Gastrocnemius medialis (tissue), 4 donors: ENCODE data around the gene FAM13A. TPM values are rescaled to one million over a fixed set of nuclear protein-coding genes. Genes with fewer than 3 reads are reported as not detected.
A peak's percentile ranks its signal among the peaks of the same experiment; 100 is the strongest.

Source experiments
- ATAC-seq, 2 donors: fragments of 150-250 bp; one replicate each; pipeline ENCODE4 v1.9.1; 2016
- DNase-seq, 2 donors: peaks; one replicate each; pipeline ENCODE4 v3.0.0-alpha.2; 2019
- H3K27ac ChIP-seq, 4 donors: fragments of 200-600 bp; sonication (generic); 1 replicate in 1 of 4; 2 replicates in 3 of 4; pipeline ENCODE4 v1.5.1; 2016 to 2018; ENCODE audit warnings: mild to moderate bottlenecking in 2 of 4, moderate library complexity in 1 of 4
- H3K27me3 ChIP-seq, 3 donors: fragments of 200-600 bp; sonication (generic) in 2 of 3; 1 replicate in 1 of 3; 2 replicates in 2 of 3; pipeline versions ENCODE4 v1.5.1 to v1.6.0; 2016 to 2019; ENCODE audit warnings: mild to moderate bottlenecking in 1 of 3, moderate library complexity in 1 of 3
- H3K36me3 ChIP-seq, 2 donors: fragments of 200-600 bp; sonication (generic) in 1 of 2; one replicate each; pipeline ENCODE4 v1.5.1; 2017 to 2018
- H3K4me1 ChIP-seq, 2 donors: fragments of 200-600 bp; sonication (generic) in 1 of 2; one replicate each; pipeline ENCODE4 v1.5.1; 2016 to 2017; ENCODE audit warnings: mild to moderate bottlenecking in 2 of 2
- H3K4me3 ChIP-seq, 4 donors: fragments of 200-600 bp; sonication (generic) in 3 of 4; 1 replicate in 1 of 4; 2 replicates in 3 of 4; pipeline ENCODE4 v1.5.1; 2016 to 2019; ENCODE audit warnings: mild to moderate bottlenecking in 2 of 4
- H3K9me3 ChIP-seq, 3 donors: fragments of 200-600 bp; sonication (generic) in 2 of 3; 1 replicate in 1 of 3; 2 replicates in 2 of 3; pipeline ENCODE4 v1.5.1; 2016 to 2019
- CTCF ChIP-seq, 5 experiments: fragments of 450-650 bp in 3 of 5; fragments of 200-600 bp in 2 of 5; sonication (generic) in 2 of 5; IDR thresholded peaks in 4 of 5; conservative IDR thresholded peaks in 1 of 5; 1 replicate in 4 of 5; 2 replicates in 1 of 5; pipeline ENCODE4 v1.5.1; 2016 to 2019; ENCODE audit warnings: antibody characterized with exemption in 5 of 5, mild to moderate bottlenecking in 3 of 5, moderate library complexity in 3 of 5
- POLR2A ChIP-seq, 2 donors: fragments of 450-650 bp; IDR thresholded peaks; one replicate each; pipeline ENCODE4 v1.6.1; 2017; ENCODE audit warnings: antibody characterized with exemption in 2 of 2, mild to moderate bottlenecking in 2 of 2, moderate library complexity in 2 of 2
- in situ Hi-C, 4 donors: fragments of 200-750 bp; cut with MboI; loops; one replicate each; pipeline versions ENCODE4 v1.15.0 to v1.8.0; 2017; ENCODE audit warnings: low sequenced_read_pairs in 4 of 4
- intact Hi-C: fragments of 100-400 bp; cut with DNase I; formaldehyde crosslinking; loops from one replicate; pipeline ENCODE4 v1.15.1; 2023; ENCODE audit warnings: low total_unique reads
- total RNA-seq, 4 donors: library from RNA; depleted of rRNA; stranded (reverse); fragments of >200 nt; gene quantifications; one replicate each; pipeline versions ENCODE4 v1.1.0 to v1.2.3, GENCODE V29; 2016

Gene FAM13A
- total RNA-seq, 4 donors from 2014 or later, result 6.7 to 14.1 (median 11.4) TPM

GRCh38 chr4:88761861-88762523, 295.0 kb downstream of the FAM13A start:
- intact Hi-C loops (no loop called here), in situ Hi-C loops (no loop called here)
- no peaks in the 10 kb centered on the region for H3K9me3 ChIP-seq
- no peaks in the 10 kb centered on the region for H3K27me3 ChIP-seq
- peaks cover 0 to 3% of the 10 kb centered on the region in 2 donors for H3K36me3 ChIP-seq
- H3K27ac ChIP-seq, result peak overlapping the region in 1 of 4 donors; percentile 12
- no peak for DNase-seq
- H3K4me3 ChIP-seq, result no peak overlapping the region
- peaks cover 25 to 36% of the 10 kb centered on the region in 2 donors for H3K4me1 ChIP-seq
- no peak for TF ChIP-seq POLR2A (IDR thresholded peaks at IDR 0.05)
- TF ChIP-seq CTCF (IDR thresholded peaks at IDR 0.05 in 4 of 5, conservative IDR thresholded peaks at IDR 0.05 in 1 of 5), result no peak
- ATAC-seq, result no peak

DNA sequence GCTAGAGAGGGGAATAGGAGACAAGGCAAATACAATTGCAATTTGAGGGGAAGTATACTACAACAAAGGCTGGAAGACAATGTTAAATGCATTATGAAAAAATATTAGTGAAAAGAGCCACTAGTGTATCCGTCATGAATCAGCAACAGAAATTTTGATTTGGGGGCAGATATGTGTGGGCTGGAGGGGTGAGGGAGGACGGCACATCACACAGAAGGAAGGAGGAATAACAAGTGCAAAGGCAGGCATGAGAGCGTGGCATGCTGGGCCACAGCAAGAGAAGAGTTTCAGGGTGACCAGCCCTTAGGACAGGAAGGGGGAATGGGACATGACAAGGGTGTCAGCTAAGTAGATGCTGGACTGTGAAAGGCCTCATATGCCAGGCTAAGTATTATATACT, 295.6 kb downstream of the FAM13A start:
- ATAC-seq (no peak), DNase-seq (no peak)
- peak overlapping the region in 1 of 4 donors; percentile 12 for H3K27ac ChIP-seq
- no peak overlapping the region for H3K4me3 ChIP-seq
- in situ Hi-C loops, result no loop called here
- peaks cover 0 to 3% of the 10 kb centered on the region in 2 donors for H3K36me3 ChIP-seq
- H3K9me3 ChIP-seq, result no peaks in the 10 kb centered on the region
- H3K27me3 ChIP-seq, result no peaks in the 10 kb centered on the region
- TF ChIP-seq CTCF (IDR thresholded peaks at IDR 0.05 in 4 of 5, conservative IDR thresholded peaks at IDR 0.05 in 1 of 5), result no peak
- TF ChIP-seq POLR2A (IDR thresholded peaks at IDR 0.05), result no peak
- intact Hi-C loops, result no loop called here
- peaks cover 22 to 38% of the 10 kb centered on the region in 2 donors for H3K4me1 ChIP-seq

- peaks cover 9 to 26% of the 10 kb centered on the region in 2 donors for H3K4me1 ChIP-seq
- DNase-seq (no peak), ATAC-seq (no peak)
- in situ Hi-C loops, result no loop called here
- peak overlapping the region; percentile 47 to 61 (median 49) for H3K4me3 ChIP-seq
- intact Hi-C loops, result no loop called here
- H3K9me3 ChIP-seq, result no peaks in the 10 kb centered on the region
- no peaks in the 10 kb centered on the region for H3K27me3 ChIP-seq
- peaks cover 0 to 3% of the 10 kb centered on the region in 2 donors for H3K36me3 ChIP-seq
- H3K27ac ChIP-seq, result peak overlapping the region; percentile 59 to 77 (median 68)
- TF ChIP-seq POLR2A (IDR thresholded peaks at IDR 0.05), result no peak
- TF ChIP-seq CTCF (IDR thresholded peaks at IDR 0.05 in 4 of 5, conservative IDR thresholded peaks at IDR 0.05 in 1 of 5), result no peak
Measured at GRCh38 chr4:88759895-88760290, 297.1 kb downstream of the FAM13A start.

GRCh38 chr4:88759039-88759894, 297.7 kb downstream of the FAM13A start:
- Histone ChIP-seq H3K9me3 (no peaks in the 10 kb centered on the region), H3K4me1 (peaks cover 9 to 26% of the 10 kb centered on the region in 2 donors), H3K27ac (peak overlapping the region; percentile 59 to 77 (median 68)), H3K36me3 (peaks cover 0 to 3% of the 10 kb centered on the region in 2 donors), H3K27me3 (no peaks in the 10 kb centered on the region), H3K4me3 (peak overlapping the region; percentile 47 to 61 (median 49))
- DNase-seq, result no peak
- intact Hi-C loops, result no loop called here
- TF ChIP-seq POLR2A (IDR thresholded peaks at IDR 0.05) (peak in 1 of 2 donors; percentile 34), CTCF (IDR thresholded peaks at IDR 0.05 in 4 of 5, conservative IDR thresholded peaks at IDR 0.05 in 1 of 5) (no peak)
- peak; percentile 51 to 59 for ATAC-seq
- in situ Hi-C loops, result no loop called here
